HG02588 (cell line): ENCODE measurements around the gene TMA7.
"Not testable (repeated sequence)": the region's sequence is repeated elsewhere in the genome, so short reads cannot be mapped to it uniquely, and the experiment has no call there.

ENCODE experiments used
- ATAC-seq: cut with Tn5 transposase; IDR thresholded peaks from one replicate; pipeline ENCODE4 v1.9.1; 2021; ENCODE audit warnings: mild to moderate bottlenecking, moderate library complexity; ENCODE audit not compliant: unreplicated experiment

Gene TMA7

DNA sequence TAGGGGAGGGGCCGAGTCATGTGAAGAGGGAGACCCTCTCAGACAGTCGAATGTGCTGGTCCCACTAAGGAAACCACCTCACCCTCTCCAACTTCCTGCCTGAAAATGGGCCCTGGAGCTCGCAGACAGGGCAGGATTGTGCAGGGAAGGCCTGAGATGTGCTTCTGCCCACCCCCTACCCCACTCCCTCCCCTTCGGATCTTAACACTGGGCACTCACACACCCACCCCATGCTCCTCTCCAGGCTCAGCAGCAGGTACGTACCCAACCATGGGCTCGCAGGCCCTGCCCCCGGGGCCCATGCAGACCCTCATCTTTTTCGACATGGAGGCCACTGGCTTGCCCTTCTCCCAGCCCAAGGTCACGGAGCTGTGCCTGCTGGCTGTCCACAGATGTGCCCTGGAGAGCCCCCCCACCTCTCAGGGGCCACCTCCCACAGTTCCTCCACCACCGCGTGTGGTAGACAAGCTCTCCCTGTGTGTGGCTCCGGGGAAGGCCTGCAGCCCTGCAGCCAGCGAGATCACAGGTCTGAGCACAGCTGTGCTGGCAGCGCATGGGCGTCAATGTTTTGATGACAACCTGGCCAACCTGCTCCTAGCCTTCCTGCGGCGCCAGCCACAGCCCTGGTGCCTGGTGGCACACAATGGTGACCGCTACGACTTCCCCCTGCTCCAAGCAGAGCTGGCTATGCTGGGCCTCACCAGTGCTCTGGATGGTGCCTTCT lies 26.5 kb downstream of the TMA7 start:
- ATAC-seq, result no peak

GRCh38 chr3:48467110-48467454 lies 27.0 kb downstream of the TMA7 start:
- ATAC-seq, result no peak

- ATAC-seq, result no peak
These were observed 27.6 kb downstream of the TMA7 start for GRCh38 chr3:48467473-48468267.

DNA sequence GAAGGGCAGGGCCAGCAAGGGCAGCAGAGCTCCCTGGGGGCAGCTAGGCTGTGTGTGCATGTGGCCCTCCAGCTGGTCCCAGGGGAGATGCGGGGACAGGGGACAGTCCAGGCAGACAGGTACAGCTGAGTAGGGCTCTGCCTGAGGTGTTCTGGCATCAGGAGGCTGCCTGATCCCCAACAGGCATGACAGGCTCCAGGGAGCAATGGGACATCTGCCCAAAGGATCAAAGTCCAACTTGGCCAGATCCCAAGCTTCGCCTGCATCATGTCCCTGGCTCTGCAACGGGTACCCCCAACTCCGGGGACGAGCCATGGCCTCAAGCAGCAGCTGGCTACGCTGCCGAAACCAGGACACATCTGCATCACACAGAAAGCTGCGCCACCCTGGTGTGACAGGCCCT lies 28.3 kb downstream of the TMA7 start:
- no peak for ATAC-seq

- no peak for ATAC-seq
These were observed 29.2 kb downstream of the TMA7 start for GRCh38 chr3:48469046-48469915.

DNA sequence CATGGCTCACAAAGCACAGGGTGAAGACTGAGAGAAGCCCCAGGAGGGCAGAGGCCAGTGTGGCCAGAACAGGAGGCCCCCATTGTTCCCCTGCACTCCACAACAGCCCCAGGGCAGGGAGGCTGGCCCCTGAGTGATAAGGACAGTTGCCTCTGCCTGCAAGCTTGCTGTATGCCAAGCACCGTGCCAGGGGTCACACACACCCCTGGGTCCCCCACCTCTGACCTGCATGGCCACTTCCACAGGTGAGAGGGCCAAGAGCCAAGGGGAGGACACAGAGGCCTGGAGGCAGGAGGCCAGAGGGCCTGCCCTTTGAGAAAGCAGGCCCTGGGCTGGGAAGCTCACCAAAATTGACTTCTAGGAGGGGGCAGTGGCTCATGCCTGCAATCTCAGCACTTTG lies 30.2 kb downstream of the TMA7 start:
- ATAC-seq, result no peak

GRCh38 chr3:48472673-48472922 lies 32.5 kb downstream of the TMA7 start:
- ATAC-seq, result no peak

GRCh38 chr3:48472923-48473616 lies 33.0 kb downstream of the TMA7 start:
- ATAC-seq, result peak; percentile 84

GRCh38 chr3:48473617-48473952 lies 33.5 kb downstream of the TMA7 start:
- no peak for ATAC-seq

GRCh38 chr3:48474031-48474430 lies 34.0 kb downstream of the TMA7 start:
- ATAC-seq, result not testable (repeated sequence)

GRCh38 chr3:48474619-48475018 lies 34.6 kb downstream of the TMA7 start:
- ATAC-seq, result no peak

GRCh38 chr3:48475188-48475587 lies 35.1 kb downstream of the TMA7 start:
- no peak for ATAC-seq

DNA sequence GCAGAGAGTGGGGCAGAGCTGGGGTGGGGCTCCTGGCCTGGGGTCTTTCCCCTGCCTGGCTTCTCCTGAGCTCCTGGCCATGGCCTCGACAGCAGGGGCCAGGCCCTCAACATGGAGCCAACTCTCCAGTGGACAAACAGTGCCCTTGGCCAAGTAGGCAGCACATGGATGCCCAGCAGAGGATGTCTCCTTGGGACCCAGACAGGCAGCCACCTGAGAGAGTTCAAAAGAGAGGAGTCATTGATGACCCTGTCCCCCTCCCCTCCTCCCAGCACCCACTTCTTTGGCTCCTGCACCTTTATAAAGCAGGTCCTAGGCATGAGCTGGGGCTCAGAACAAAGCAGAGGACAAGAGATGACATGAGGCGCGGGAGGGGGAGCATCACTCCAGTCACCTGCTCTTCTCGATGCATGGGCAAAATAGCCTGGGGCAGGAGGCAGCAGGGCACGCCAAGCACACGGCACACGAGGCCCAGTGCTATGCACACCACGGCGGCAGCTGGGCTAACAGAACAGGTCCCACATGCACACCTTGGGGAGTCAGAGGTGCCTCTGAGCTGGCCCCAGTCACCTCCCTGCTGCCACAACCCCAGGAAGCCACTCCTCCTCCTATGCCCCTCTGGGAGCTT lies 36.5 kb downstream of the TMA7 start:
- no peak for ATAC-seq

- no peak for ATAC-seq
These were observed 38.0 kb downstream of the TMA7 start for GRCh38 chr3:48477959-48478520.

DNA sequence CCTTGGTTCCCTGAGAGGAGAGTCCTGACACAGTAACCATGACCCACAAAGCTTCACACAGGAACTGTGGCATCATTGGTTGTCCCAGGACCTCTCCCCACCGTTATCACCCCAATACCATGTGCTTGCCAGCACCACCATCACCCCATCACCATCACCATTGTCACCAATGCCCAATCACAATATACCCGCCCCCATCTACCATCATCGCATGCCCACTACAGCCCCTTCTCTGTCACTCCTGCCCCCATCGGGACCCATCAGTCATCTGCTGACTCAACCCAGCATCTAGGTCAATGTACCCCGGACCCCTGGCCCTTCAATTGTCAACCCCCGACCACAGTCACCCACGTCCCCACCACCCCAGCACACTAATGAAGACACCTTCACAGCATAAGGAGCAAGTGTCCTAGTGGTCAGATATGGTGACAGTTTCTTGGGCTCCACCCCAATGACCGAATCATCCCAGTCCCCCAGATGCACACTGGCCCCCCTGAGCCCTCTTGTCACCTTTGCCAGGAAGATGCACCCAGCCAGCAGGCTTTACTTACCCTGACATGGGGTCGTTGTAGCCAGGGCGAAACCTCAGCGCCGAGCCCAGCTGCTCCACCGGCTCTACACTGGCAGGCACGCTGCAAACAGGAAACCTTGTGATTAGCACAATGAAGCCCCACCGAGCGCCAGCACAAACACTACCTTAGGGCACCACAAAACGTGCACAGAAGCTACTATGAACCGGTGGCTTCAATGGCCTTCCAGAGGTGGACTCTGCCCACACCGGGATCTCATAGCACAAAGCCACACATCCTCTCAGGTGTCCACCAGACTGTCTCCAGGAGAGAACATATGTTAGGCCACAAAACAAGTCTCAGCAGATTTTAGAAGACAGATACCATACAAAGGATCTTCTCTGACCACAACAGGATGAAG lies 38.8 kb downstream of the TMA7 start:
- no peak for ATAC-seq

DNA sequence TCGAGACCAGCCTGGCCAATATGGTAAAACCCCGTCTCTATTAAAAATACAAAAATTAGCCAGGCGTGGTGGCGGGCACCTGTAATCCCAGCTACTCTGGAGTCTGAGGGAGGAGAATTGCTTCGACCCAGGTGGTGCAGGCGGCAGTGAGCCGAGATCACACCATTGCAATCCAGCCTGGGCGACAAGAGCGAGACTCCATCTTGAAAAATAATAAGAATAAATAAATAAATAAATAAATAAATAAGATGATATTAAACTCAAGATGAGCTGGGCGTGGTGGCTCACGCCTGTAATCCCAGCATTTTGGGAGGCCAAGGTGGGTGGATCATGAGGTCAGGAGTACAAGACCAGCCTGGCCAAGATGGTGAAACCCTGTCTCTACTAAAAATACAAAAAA lies 40.8 kb downstream of the TMA7 start:
- not testable (repeated sequence) for ATAC-seq

- not testable (repeated sequence) for ATAC-seq
These were observed 42.8 kb downstream of the TMA7 start for GRCh38 chr3:48482822-48483221.

- no peak for ATAC-seq
These were observed 46.9 kb downstream of the TMA7 start for GRCh38 chr3:48486952-48487351.

DNA sequence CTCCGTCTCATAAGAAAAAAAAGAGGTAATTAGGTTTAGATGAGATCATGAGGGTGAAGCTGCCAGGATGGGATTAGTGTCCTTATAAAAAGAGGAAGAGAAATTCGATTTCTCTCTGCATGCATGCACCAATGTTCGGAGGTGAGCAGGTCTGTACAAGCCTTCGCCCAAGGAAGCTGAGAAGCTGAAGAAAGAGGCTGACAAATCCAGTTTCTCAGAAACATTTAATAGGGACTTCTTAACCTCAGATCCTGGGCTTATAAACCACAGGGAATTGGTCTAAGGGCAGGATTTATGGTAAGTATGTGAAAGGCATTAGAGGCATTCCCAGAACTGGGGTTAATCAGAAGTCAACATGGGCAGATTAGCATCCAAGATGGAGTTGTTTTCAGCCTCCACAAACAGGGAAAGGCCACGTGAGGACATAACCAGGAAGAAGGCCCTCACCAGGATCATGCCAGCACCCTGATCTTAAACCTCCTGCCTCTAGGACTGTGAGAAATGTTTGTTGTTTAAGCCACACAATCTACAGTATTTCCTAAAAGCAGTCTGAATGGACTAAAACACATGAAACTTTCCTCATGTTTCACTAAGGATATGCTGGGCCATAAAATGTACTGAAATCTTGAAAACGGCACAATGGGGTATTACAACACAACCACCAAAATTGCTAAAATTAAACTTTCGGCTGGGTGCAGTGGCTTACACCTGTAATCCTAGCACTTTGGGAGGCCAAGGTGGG lies 52.6 kb downstream of the TMA7 start:
- ATAC-seq, result no peak
